Fibroblast of lung (primary cell): ENCODE data around the gene IGSF9.

Source experiments
- CTCF ChIP-seq, 2 donors: IDR thresholded peaks in 1 of 2; conservative IDR thresholded peaks in 1 of 2; 1 replicate in 1 of 2; 2 replicates in 1 of 2; pipeline ENCODE4 v1.5.1; 2011 to 2012; ENCODE audit warnings: low read length in 2 of 2, control low read depth in 1 of 2, inconsistent platforms in 1 of 2, low read depth in 1 of 2, mild to moderate bottlenecking in 1 of 2
- EZH2 ChIP-seq: IDR thresholded peaks from 2 replicates; pipeline ENCODE4 v1.5.1; 2012; ENCODE audit warnings: low read length, control low read depth, mild to moderate bottlenecking; ENCODE audit errors: missing control alignments

GRCh38 chr1:159913451-159914192 lies 31.8 kb downstream of the IGSF9 start:
- TF ChIP-seq EZH2 (no peak), CTCF (conservative IDR thresholded peaks at IDR 0.05 in 1 of 2, IDR thresholded peaks at IDR 0.05 in 1 of 2; ENCODE audit: low read depth in 1 of 2, low read length in 2 of 2) (no peak)
